ENCODE data around the gene GDNF.

DNA sequence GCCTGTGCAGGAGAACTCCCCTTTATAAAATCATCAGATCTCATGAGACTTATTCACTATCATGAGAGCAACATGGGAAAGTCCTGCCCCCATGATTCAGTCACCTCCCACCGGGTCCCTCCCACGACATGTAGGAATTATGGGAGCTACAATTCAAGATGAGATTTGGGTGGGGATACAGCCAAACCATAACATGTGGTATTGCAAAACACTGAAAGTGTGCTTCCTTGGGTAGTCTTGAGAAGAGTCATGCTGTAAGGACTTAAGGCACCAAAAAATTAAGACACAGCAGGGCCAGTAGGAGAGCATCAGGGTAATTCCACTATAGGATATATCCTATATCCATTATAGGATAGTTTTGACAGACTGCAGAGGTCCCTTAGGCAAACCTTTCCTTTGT lies 29.4 kb upstream of the GDNF start:
- TF ChIP-seq POLR2A (IDR thresholded peaks at IDR 0.05; ENCODE audit: low read length) (no peak), GATA1 (IDR thresholded peaks at IDR 0.05; ENCODE audit: low read depth, low read length) (no peak)
